Fibroblast of skin of left biceps (primary cell): ENCODE measurements around the gene JUN.
A peak's percentile ranks its signal among the peaks of the same experiment; 100 is the strongest.

Experiments
- DNase-seq, 2 experiments: peaks; one replicate each; pipeline ENCODE4 v3.0.0-alpha.2; 2013; ENCODE audit warnings: low read depth in 2 of 2

Gene JUN

DNA sequence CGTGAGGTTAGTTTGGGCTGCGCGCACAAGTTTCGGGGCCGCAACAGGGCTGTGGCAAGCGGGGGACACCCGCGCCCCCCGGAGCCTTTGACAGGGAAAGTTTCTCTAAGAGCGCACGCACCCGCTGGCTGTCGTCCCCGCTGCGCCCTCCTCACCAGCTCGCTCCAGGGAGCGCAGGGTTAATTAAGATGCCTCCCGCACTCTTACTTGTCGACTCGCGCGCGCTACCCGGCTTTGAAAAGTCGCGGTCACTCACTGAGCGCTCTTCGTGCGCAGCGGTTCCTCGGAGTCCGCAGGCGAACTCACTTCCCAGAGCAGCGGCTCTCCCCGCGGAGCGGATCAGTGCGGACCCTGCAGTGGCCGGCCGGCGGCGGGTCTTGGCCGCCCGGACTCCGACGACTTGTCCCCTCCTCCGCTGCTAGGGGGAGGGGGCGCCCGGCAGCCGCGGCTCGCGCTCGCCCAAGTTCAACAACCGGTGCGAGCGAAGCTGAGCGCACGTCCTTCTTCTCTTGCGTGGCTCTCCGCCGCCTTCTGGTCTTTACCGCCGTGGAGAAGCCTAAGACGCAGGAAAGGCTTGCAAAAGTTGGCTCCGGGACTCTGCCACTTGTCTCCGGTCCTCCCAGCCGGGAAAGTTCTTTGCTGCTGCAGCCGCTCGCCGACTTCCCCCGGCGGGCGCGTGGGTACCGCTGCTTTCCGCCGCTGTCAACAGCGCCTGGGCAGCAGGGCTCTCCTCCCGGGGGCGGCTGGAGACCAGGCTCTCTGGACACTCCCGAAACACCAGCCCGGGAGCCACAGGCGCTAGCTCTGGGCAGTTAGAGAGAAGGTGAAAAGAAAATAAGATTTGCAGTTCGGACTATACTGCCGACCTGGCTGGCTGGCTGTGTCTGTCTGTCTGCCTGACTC is 506 bp downstream of the JUN start:
- DNase-seq, result no peak

DNA sequence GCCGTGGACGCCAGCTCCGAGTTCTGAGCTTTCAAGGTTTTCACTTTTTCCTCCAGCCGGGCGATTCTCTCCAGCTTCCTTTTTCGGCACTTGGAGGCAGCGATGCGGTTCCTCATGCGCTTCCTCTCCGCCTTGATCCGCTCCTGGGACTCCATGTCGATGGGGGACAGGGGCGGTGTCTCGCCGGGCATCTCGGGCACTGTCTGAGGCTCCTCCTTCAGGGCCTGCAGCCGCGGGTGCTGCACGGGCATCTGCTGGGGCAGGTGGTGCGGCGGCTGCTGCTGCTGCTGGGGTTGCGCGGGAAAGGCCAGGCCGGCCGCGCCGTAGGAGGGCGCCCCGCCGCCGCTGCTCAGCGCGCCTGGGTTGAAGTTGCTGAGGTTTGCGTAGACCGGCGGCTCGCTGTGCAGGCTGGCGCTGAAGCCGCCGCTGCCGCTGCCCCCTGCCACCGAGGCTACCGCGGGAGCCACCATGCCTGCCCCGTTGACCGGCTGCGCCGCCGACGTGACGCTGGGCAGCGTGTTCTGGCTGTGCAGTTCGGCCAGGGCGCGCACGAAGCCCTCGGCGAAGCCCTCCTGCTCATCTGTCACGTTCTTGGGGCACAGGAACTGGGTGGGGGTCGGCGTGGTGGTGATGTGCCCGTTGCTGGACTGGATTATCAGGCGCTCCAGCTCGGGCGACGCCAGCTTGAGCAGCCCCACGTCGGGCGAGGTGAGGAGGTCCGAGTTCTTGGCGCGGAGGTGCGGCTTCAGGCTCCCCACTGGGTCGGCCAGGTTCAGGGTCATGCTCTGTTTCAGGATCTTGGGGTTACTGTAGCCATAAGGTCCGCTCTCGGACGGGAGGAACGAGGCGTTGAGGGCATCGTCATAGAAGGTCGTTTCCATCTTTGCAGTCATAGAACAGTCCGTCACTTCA is 1.4 kb downstream of the JUN start:
- DNase-seq, result no peak

DNA sequence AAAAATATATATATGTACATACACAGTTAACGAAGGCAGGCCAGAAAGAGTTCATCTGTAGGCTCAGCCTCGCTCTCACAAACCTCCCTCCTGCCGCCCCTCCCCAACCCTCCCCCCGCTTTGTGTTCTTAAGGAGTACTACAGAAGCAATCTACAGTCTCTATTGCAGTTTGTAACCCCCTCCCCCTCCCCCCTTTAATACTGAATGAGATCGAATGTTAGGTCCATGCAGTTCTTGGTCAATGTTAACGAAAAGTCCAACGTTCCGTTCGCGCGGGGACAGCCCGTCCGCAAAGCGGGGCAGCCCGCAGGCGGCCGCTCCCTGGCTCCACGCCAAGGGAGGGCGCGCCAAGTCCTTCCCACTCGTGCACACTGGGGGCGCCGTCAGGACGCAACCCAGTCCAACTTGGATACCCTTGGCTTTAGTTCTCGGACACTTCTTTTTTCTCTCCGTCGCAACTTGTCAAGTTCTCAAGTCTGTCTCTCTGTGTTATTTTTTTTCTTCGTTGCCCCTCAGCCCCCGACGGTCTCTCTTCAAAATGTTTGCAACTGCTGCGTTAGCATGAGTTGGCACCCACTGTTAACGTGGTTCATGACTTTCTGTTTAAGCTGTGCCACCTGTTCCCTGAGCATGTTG is 2.2 kb downstream of the JUN start:
- peak in 1 of 2 experiments; percentile 39 for DNase-seq

DNA sequence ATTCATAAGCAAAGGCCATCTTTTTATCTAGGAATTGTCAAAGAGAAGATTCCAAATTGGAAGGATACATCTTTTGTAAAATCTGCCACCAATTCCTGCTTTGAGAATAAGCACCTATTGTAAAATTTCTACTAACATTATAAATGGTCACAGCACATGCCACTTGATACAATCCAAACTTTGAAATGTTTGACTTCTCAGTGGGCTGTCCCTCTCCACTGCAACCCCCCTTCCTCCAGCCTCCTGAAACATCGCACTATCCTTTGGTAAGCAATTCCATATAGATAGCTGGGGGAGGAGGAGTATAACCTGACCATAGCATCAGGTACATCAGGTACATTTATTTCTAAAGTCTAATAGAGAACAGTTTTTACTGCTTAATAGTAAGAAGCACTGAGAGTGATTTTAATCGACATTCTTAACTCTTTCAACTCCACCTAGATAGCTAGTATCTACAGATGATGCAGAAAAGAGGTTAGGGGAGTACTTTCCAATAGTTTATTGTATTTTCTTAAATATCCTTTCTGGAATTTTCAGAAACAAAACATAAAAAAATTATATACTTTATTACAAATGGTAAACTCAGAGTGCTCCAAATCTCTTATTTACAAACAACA is 2.9 kb downstream of the JUN start:
- DNase-seq, result no peak

DNA sequence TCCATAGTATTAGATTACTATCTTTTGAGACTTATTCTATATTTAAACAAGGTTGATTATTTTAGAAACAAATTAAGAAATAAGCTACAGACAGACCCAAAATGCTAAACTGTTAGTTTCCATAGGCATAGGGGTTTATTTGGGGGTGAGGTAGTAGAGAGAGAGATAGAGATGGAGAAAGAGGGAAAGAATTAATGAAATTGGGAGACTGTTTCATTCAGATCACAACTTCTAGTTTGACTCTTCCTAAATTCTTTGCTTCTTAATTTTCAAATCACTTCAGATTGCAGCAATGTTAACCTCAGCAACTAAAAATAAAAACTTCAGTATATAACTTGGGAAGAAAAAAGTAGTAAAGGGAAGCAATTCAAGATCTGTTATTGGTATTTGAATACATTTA is 3.4 kb downstream of the JUN start:
- no peak for DNase-seq

DNA sequence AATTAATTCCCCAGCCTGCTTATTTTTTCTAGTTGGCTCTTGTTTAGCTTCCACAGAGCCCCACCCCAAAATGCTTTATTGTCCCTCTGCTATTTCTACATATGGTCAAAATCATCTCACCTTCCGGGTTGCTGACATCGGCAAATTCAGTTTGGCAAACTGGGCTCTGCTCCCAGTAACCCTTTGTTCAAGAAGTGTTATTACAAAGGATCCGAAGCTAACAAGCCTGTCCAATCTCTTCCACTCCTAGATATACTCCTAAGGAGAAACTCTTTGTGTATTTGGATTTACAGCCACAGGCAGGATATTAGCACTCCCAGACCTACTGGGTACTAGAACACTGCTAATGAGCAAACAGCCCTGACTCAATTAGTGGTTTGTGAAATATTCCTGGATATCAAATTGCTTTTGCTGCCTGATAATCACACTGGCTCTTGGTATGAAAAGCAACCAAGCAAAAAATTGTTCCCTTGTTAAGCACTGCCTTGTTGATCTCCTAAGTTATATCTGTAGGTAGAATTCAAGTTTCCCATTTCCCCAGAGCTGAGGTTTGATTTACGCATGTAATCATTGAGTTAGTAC is 4.0 kb downstream of the JUN start:
- no peak for DNase-seq

DNA sequence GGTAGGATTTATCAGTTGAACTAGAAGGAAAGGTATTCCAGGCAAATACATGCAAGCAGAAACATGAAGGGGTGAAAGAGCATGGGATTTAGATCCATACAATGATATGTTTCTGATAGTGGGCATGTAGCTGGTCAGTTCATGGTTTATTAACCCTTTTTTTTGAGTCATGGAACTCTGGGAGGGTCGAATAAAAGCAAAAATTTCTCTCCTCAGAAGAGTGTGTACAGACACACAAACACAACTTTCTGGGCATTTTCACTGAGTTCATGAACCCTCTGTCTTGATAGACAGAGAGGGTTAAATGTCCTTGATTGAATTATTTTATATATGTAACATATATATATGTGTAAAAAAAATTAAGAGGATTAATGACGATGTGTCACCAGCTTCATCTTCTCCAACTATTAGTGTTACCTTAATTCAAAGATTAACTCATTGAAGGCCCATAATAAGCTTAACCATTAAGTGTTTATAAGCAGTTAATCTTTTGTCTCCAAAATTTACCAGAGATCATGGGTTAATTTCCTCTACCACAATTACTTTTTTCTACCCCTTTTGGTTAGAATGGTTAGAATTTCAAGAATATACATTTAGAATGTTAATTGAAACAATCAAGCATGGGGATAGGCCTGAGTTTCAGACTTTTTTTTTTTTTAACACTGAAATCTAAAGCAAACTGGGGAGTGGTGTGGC is 4.6 kb downstream of the JUN start:
- DNase-seq, result no peak

DNA sequence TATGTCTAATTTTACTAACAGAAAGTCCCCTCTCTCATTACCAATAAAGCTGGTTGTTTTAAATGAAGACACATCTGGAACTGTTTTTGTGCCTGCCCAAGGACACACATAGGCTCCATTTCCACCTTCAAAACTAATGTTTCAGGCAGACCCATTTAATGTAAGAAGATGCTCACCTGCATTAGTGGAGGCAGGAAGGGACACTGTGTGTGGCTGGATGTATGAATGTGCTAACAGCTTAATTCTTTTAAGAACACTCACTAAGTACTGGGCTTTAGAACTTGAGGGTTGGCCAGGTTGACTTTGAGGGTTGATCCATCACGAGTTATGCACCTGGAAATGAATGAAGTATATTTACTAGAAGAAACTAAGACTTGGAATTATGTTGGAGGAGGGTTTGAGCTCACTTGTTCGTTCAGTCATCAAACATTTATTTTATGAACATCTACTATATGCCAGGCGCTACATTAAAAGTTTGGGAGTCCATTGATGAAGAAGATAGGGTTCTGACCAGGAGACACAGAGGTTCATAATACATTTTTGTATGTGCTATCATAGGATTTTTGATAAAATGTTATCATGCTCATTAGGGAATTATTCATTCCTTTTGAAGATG is 5.4 kb downstream of the JUN start:
- no peak for DNase-seq

DNA sequence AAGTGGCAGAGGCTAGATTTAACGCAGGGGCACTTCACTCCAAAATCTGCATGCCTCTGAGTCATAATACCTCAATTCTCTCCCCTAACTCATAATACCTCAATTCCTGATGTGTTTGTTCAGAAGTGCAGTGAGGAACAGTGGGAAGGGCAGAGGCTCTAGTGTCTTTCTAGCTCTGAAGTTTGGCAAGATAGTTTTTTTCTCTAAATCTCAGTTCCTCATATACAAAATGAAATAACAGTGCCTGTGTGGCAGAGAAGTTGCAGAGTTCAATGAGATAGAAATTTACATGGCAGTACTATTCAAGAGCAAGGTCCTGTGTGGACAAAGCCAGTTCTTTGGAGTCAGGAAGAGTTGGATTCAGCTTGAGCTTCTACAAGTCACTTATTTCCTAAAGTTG is 9.8 kb downstream of the JUN start:
- no peak for DNase-seq

DNA sequence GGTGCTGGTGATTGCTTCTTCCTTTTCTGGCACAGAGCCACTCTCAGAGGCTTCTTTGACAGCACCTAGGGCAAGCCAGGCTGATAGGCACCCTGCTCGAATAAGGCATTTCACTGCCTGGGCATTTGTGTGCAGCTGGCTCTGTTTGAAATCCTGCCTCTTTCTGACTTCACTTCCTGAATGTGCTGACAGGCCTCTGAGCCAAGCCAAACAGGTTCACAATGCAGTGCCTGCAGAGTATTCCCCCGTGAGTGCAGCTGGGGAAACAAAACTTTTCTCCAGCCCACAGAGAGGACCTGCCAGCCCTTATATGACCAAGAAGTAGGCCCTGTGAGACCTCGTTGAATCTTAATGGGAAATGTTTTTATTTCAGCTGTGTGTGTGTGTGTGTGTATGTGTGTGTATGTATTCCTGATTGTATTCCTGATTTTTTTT is 10.4 kb downstream of the JUN start:
- no peak for DNase-seq

DNA sequence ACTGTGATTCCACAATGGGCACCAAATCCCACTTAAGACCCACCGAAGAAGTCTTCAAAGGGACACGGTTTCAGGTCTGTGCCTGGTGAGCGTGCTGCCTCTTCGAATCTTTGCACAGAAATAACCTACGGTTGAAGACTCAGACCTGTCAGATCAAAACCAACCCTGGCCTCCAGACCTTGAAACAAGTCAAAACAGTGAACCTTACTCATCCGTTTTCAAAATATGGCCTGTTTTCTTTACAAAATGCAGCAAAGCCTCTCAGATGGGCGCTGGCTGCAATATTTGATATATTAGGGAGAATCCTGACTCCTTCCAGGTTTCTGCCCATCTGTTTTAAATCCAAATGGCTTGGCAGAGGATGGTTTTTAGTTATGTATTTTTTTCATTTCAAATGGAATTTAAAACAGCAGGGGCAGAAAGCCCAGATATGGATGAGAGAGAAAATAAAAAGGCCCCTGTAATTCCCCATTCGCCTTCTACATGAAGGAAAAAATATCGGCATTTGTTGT is 14.0 kb downstream of the JUN start:
- no peak for DNase-seq

DNA sequence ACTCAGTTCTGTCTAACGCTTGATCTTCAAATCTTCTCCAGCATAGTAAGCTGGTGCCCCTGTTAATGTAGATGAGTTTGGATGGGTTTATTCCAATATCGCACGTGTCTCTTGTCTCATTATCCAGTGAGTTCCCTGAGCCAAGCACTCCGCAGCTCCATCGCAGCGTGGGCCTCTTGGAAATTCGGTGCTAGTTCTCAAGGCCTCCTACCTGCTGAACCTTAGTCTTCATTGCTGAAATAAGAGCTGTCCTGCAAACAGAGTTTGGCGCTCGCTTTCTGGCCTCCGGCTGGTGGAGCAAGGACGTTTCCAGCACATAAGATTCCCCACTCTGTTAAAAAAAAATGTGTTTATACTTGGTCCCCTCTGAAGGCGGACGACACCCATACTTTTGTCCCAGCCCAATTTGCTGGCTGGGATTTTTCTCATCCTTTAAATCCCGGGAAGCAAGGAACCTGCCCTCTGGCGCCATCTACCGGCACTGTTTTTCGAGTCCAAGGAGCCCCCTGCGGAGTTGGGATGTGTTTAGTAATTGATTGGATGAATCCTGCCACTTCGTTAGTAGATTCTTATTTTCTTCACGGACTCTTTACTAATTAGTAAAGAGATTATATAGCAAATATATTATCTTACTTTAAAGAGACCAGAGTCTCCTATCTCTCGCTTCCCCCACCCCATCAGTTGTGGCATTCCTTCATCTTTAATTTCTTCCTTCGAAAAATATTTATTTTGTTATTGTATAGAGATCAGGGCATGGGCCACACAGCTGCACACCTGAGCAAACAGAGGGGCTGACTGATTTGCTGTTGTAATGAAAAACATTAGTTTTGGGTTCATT is 14.7 kb downstream of the JUN start:
- no peak for DNase-seq

DNA sequence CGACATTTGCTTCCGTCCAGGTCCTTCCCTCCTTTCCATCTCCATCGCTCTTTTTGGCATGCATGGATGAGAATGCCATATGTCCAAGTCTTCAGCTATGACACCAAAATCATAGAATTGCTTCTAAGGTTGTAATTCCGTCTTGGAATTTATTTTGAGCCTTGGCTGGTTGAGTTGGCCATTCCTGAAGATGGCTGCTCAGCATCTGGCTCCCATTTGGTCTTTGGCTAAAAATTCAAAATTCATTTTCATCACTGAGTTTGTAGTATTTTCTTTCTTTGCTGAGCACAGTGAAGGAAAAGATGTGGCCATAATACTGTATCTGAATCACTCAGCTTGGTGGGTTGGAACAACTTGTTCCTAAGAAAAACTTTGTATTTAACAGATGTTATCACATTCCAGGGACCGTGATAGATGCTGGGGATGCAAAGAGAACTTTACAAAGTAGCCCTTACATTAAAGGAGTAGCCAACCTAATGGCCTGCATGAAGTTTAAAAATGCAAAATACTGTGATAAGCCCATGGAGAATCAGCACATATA is 15.6 kb downstream of the JUN start:
- DNase-seq, result no peak

DNA sequence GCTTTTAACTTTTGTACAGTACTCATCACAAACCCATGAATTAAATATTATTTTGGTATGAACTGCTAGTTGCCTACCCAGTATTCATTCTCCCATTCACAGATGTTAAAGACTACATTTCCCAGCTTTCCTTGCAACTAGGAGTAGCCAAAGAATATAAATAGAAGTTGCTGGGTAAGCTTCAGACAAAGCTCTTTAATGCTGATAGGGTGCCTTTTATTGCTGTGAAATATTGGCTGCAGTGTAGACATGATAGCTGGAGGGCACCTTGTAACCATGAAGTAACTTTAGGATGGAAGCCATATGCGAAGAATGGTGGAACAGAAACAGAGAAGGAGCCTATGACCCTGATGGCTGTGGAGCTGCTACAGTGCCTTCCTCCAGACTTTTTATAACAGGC is 16.7 kb downstream of the JUN start:
- no peak for DNase-seq

DNA sequence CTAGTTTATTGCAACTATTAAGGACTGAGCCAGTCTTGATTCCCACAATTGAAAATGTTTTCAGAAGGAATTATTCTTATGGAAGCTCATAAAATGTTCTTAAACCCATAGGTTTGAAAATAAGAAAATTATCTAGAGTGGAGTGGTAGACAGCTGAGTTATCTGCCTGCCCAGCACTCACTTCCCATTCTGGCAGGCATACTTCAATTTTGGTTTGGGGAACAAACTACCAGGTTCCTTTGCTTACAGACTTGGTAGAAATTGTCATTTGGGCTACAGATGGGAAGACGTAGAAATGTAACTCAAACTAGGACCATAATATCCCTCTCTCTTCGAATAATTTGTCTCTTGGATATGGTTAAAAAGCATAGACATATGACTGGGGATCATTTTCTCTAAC is 18.4 kb downstream of the JUN start:
- no peak for DNase-seq

DNA sequence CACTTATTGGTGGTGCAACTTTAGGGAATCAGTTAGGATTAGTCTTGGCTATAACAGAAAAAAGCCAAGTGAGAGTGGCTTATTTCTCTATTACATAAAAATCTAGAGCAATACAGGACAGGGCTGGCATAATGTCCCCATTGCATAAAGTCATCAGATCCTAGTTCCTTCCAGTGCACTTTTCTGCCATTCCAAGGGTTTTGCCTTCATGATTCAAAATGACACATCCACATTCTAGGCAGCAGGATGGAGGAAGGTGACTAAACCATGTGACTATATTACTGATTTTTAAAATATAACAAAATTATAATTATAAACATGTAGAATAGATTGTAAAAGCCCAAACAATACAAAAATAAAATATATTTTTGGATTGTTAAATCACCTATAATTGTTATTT is 18.8 kb downstream of the JUN start:
- no peak for DNase-seq

DNA sequence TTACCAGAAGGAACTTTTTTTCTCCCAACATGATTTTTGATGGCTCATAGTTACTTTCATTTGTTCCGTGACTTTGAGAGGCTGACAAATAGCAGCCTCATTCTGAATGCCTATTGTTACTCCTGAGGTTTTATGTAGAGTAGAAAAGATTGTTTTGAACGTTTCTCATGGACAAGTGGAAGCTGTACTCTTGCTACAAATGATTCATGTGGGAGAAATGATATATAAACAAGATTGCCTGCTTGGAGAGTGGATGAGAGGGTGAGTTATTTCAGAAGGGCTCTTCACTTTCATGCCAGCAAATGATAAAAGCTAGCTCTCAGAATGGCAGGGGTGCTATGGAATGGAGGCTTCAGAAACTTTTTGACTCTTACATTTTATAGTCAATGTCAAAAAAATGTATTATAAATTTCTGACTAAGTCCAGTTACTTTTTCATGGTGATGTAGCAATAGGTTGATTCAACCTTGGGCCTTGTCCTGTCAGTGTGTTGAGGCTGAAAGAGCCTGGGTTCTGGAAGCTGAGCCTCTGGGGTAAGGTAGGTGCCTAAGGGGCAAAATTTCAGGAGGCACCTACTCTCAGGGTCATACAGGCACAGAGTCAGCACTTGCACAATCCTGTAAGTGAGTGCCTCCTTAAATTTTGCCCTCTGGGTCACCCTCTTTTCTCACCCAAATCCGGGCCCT is 19.4 kb downstream of the JUN start:
- DNase-seq, result no peak

DNA sequence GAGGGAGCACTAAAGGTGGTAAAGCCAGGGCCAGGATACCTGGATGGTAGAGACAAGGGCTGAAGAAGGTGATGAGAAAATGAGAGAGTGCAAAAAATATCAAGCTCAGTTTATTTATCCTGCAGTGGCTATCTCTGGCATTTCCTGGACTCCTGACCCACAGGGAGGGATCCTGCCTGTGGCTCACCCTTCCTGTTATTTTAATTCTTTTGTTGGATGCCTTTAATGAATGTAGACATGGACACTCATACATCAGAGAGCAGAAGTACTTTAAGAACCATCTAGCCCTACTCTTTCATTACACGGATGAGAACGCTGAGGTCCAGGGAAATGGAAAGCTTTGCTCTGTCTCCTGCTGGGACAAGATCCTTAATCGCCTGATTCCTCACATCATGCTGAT is 20.6 kb downstream of the JUN start:
- DNase-seq, result no peak
